Breast epithelium (tissue), 4 donors: Measurements from ENCODE around the gene OXLD1. TPM values are rescaled to one million over a fixed set of nuclear protein-coding genes. Genes with fewer than 3 reads are reported as not detected.

ENCODE experiments used
- DNase-seq, 2 donors: peaks; one replicate each; pipeline ENCODE4 v3.0.0-alpha.2; 2019; ENCODE audit warnings: low spot score in 2 of 2
- H3K27ac ChIP-seq, 2 donors: fragments of 200-600 bp; sonication (generic) in 1 of 2; one replicate each; pipeline ENCODE4 v1.5.1; 2016 to 2019; ENCODE audit warnings: mild to moderate bottlenecking in 1 of 2
- H3K27me3 ChIP-seq, 2 donors: fragments of 200-600 bp; sonication (generic) in 1 of 2; one replicate each; pipeline versions ENCODE4 v1.5.1 to v1.6.0; 2017 to 2019; ENCODE audit warnings: control low read depth in 1 of 2, mild to moderate bottlenecking in 1 of 2
- H3K36me3 ChIP-seq: fragments of 200-600 bp; one replicate; pipeline ENCODE4 v1.5.1; 2019
- H3K4me1 ChIP-seq, 2 donors: fragments of 200-600 bp; sonication (generic); one replicate each; pipeline ENCODE4 v1.5.1; 2016 to 2019; ENCODE audit warnings: control low read depth in 1 of 2
- H3K4me3 ChIP-seq, 3 donors: fragments of 200-600 bp; sonication (generic); 1 replicate in 2 of 3; 2 replicates in 1 of 3; pipeline ENCODE4 v1.5.1; 2016 to 2019; ENCODE audit warnings: mild to moderate bottlenecking in 3 of 3, moderate library complexity in 2 of 3
- H3K9me3 ChIP-seq, 2 donors: fragments of 200-600 bp; sonication (generic) in 1 of 2; one replicate each; pipeline ENCODE4 v1.5.1; 2016 to 2019; ENCODE audit warnings: control low read depth in 1 of 2
- CTCF ChIP-seq, 3 donors: fragments of 450-650 bp; IDR thresholded peaks; one replicate each; pipeline ENCODE4 v1.5.1; 2016 to 2017; ENCODE audit warnings: antibody characterized with exemption in 3 of 3, mild to moderate bottlenecking in 3 of 3, moderate library complexity in 3 of 3
- POLR2A ChIP-seq: fragments of 450-650 bp; IDR thresholded peaks from one replicate; pipeline ENCODE4 v1.6.1; 2016; ENCODE audit warnings: antibody characterized with exemption, mild to moderate bottlenecking, moderate library complexity
- POLR2AphosphoS5 ChIP-seq, 3 donors: sonication (generic); formaldehyde crosslinking; IDR thresholded peaks; one replicate each; pipeline ENCODE4 v1.6.1; 2017; ENCODE audit warnings: antibody characterized with exemption in 3 of 3
- intact Hi-C: fragments of 100-400 bp; cut with DNase I; formaldehyde crosslinking; loops from one replicate; pipeline ENCODE4 v1.15.1; 2023; ENCODE audit warnings: low total_unique reads
- total RNA-seq, 3 donors: library from RNA; depleted of rRNA; stranded (reverse); fragments of >200 nt; gene quantifications; one replicate each; pipeline ENCODE4 v1.1.0, GENCODE V29; 2016

OXLD1 gene
- total RNA-seq, 3 donors from 2014 or later, result 34.4 to 43.6 (median 42.6) TPM

- no peak for DNase-seq
- Histone ChIP-seq H3K4me3 (no peak overlapping the region), H3K27ac (no peak overlapping the region), H3K27me3 (no peaks in the 10 kb centered on the region), H3K9me3 (no peaks in the 10 kb centered on the region), H3K36me3 (peaks cover 12% of the 10 kb centered on the region), H3K4me1 (no peaks in the 10 kb centered on the region)
- intact Hi-C loops, result no loop called here
- TF ChIP-seq POLR2A (no peak), CTCF (IDR thresholded peaks at IDR 0.05) (no peak), POLR2AphosphoS5 (IDR thresholded peaks at IDR 0.05) (no peak)
Measured at GRCh38 chr17:81695211-81695610, 28.8 kb upstream of the OXLD1 start.

GRCh38 chr17:81694810-81695209, 28.4 kb upstream of the OXLD1 start:
- DNase-seq, result no peak
- Histone ChIP-seq H3K36me3 (peaks cover 12% of the 10 kb centered on the region), H3K27ac (no peak overlapping the region), H3K9me3 (no peaks in the 10 kb centered on the region), H3K27me3 (no peaks in the 10 kb centered on the region), H3K4me3 (no peak overlapping the region), H3K4me1 (no peaks in the 10 kb centered on the region)
- TF ChIP-seq POLR2A (no peak), CTCF (IDR thresholded peaks at IDR 0.05) (no peak), POLR2AphosphoS5 (IDR thresholded peaks at IDR 0.05) (no peak)
- intact Hi-C loops, result no loop called here

DNA sequence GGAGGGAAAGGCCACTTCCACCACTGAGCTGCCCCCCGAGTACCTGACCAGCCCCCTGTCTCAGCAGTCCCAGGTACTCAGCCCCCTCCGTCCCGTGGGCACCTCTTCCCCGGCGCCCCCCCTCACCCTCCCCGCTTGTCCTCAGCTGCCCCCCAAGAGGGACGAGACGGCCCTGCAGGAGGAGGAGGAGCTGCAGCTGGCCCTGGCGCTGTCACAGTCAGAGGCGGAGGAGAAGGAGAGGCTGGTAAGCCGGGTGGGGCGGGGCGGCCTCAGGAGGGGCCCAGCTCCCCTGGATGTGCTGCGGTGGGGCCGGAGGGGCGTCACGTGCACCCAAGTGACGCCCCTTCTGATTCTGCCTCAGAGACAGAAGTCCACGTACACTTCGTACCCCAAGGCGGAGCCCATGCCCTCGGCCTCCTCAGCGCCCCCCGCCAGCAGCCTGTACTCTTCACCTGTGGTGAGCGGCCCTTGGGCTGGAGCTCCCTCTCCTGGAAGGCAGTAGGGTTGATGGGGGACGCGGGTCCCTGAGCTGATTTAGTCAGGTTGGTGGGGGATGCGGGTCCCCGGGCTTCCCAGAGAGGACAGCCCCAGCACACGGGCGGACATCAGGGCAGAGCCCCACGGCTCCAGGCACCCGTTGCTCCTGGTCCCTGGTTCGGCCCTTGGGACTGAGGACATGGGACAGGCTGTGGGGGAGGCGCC, 27.3 kb upstream of the OXLD1 start:
- no peak for DNase-seq
- no peak overlapping the region for H3K27ac ChIP-seq
- no peak overlapping the region for H3K4me3 ChIP-seq
- intact Hi-C loops, result no loop called here
- TF ChIP-seq CTCF (IDR thresholded peaks at IDR 0.05), result no peak
- TF ChIP-seq POLR2A, result no peak
- no peak for TF ChIP-seq POLR2AphosphoS5 (IDR thresholded peaks at IDR 0.05)
- H3K36me3 ChIP-seq, result peaks cover 12% of the 10 kb centered on the region
- no peaks in the 10 kb centered on the region for H3K4me1 ChIP-seq
- H3K27me3 ChIP-seq, result no peaks in the 10 kb centered on the region
- no peaks in the 10 kb centered on the region for H3K9me3 ChIP-seq

GRCh38 chr17:81691608-81692007, 25.2 kb upstream of the OXLD1 start:
- peaks cover 10% of the 10 kb centered on the region for H3K36me3 ChIP-seq
- H3K4me1 ChIP-seq, result no peaks in the 10 kb centered on the region
- DNase-seq, result no peak
- H3K27ac ChIP-seq, result no peak overlapping the region
- no peaks in the 10 kb centered on the region for H3K9me3 ChIP-seq
- no peak overlapping the region for H3K4me3 ChIP-seq
- intact Hi-C loops, result no loop called here
- TF ChIP-seq POLR2AphosphoS5 (IDR thresholded peaks at IDR 0.05) (no peak), CTCF (IDR thresholded peaks at IDR 0.05) (no peak), POLR2A (no peak)
- H3K27me3 ChIP-seq, result no peaks in the 10 kb centered on the region

DNA sequence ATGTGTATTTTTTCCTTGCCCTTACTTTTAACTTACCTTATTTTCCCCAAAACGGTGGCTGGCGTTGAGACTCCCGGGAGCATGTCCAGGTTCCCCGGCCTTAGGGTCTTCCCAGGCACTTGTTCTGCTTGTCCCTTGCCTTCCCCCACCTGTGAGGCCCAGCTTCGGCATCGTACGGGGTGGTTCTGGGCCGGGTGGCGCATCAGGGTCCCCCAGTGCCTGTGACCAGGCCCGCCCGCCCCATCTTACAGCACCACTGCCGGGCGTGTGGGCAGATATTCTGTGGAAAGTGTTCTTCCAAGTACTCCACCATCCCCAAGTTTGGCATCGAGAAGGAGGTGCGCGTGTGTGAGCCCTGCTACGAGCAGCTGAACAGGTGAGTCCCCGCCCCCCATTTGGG, 24.8 kb upstream of the OXLD1 start:
- no peaks in the 10 kb centered on the region for H3K9me3 ChIP-seq
- no peaks in the 10 kb centered on the region for H3K27me3 ChIP-seq
- peaks cover 0 to under 1% of the 10 kb centered on the region in 2 donors for H3K4me1 ChIP-seq
- DNase-seq, result no peak
- no peak overlapping the region for H3K4me3 ChIP-seq
- no peak overlapping the region for H3K27ac ChIP-seq
- TF ChIP-seq POLR2AphosphoS5 (IDR thresholded peaks at IDR 0.05) (no peak), CTCF (IDR thresholded peaks at IDR 0.05) (no peak), POLR2A (no peak)
- intact Hi-C loops, result no loop called here
- peaks cover 6% of the 10 kb centered on the region for H3K36me3 ChIP-seq
